ENCODE measurements around the gene CALN1. TPM values are rescaled to one million over a fixed set of nuclear protein-coding genes. Genes with fewer than 3 reads are reported as not detected.

Gene CALN1
- total and polyA plus RNA-seq, 9 of the 15 experiments (the other 6 are each of a cell fraction or from before 2014, with no cell fraction given): 1.4 to 7.5 (median 3.3) TPM

DNA sequence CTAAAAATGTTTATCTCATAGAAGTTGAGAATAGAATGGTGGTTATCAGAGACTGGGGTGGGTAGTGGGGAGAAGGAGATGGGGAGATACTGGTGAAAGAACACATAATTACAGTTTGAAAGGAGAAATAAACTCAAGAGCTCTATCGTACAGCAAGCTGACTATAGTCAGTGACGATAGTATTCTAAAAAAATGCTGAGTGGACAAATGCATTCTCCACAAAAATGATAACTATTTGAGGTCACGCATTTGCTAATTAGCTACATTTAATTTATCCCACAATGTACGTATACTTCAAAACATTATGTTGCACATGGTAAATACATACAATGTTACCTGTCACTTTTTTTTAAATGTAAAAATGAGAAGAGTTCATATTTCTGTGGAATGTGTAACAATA is 507.7 kb downstream of the CALN1 start:
- 1% methylated on average over 4 of the region's 4 CpGs for WGBS (ENCODE audit: insufficient coverage, low coverage, missing lambda C conversion rate)

More for the DNA sequence above, 507.7 kb downstream of the CALN1 start:
- ChIA-PET CTCF (ENCODE audit: low intra/inter-chr PET ratio) (no interaction called here), POLR2A (interaction anchor here (0.7 kb wide), 1 partner anchor 15 kb away, joined by 3 read pairs; no protein-coding TSS in a partner anchor)
- in situ Hi-C loops (cut with MboI) (no loop called here), intact Hi-C loops (cut with micrococcal nuclease) (no loop called here)
- Histone ChIP-seq H3K4me1 (replicated peaks in 1 of 2; ENCODE audit: control insufficient read depth in 2 of 2, insufficient read depth in 2 of 2, low read length in 2 of 2) (no peaks in the 10 kb centered on the region), H3K79me2 (ENCODE audit: control insufficient read depth, insufficient read depth, low read length) (no peaks in the 10 kb centered on the region), H3K36me3 (ENCODE audit: control insufficient read depth, insufficient read depth, low read length) (no peaks in the 10 kb centered on the region), H3K4me3 (no peak overlapping the region), H3K27ac (ENCODE audit: extremely low read depth, low read depth, low read length) (no peak overlapping the region), H4K20me1 (replicated peaks; ENCODE audit: control insufficient read depth, insufficient read depth, low read length) (no peaks in the 10 kb centered on the region), H3K9me3 (replicated peaks; ENCODE audit: control insufficient read depth, insufficient read depth, low read depth, low read length) (no peaks in the 10 kb centered on the region), H3K4me2 (ENCODE audit: insufficient read depth, low read length) (no peak overlapping the region), H3K27me3 (ENCODE audit: control insufficient read depth in 2 of 2, insufficient read depth in 2 of 2, low read length in 2 of 2) (no peaks in the 10 kb centered on the region), H2AFZ (ENCODE audit: low read depth, low read length) (no peak overlapping the region), H3K9ac (ENCODE audit: insufficient read depth in 1 of 2, low read depth in 2 of 2, low read length in 2 of 2) (no peak overlapping the region), H3K9me1 (ENCODE audit: control insufficient read depth, insufficient read depth, low read length) (no peaks in the 10 kb centered on the region)
- no peak for ATAC-seq
- no TSS peak for BruUV-seq (replicated peaks)
- TF ChIP-seq ZNF696 (CRISPR knock-in tag; conservative IDR thresholded peaks at IDR 0.05) (no peak), TBP (optimal IDR thresholded peaks at IDR 0.05; ENCODE audit: low read depth, low read length) (no peak), MAFF (IDR thresholded peaks at IDR 0.05; ENCODE audit: low read length) (peak; percentile 89), MAFK (IDR thresholded peaks at IDR 0.05; ENCODE audit: low read length) (peak; percentile 92), DACH1 (IDR thresholded peaks at IDR 0.05; ENCODE audit: partially characterized antibody) (no peak), MAFG (tag; conservative IDR thresholded peaks at IDR 0.05) (peak; percentile 89), ILF3 (IDR thresholded peaks at IDR 0.05; ENCODE audit: borderline replicate concordance) (no peak), JUN (IDR thresholded peaks at IDR 0.05; ENCODE audit: borderline replicate concordance, low read depth, low read length) (no peak), JUN (CRISPR knock-in tag; IDR thresholded peaks at IDR 0.05; ENCODE audit: borderline replicate concordance) (no peak), RFX5 (IDR thresholded peaks at IDR 0.05; ENCODE audit: low read depth, low read length) (no peak), GABPB1 (CRISPR knock-in tag; IDR thresholded peaks at IDR 0.05) (no peak), SP2 (IDR thresholded peaks at IDR 0.05; ENCODE audit: extremely low read depth, low read depth, low read length, poor library complexity, severe bottlenecking) (no peak), NBN (IDR thresholded peaks at IDR 0.05; ENCODE audit: low read depth) (no peak), GATAD2A (IDR thresholded peaks at IDR 0.05) (no peak), C11orf30 (IDR thresholded peaks at IDR 0.05; ENCODE audit: low read depth) (peak; percentile 89), MED1 (CRISPR knock-in tag; IDR thresholded peaks at IDR 0.05; ENCODE audit: borderline replicate concordance) (no peak), ZNF316 (IDR thresholded peaks at IDR 0.05) (peak; percentile 95), CBX1 (IDR thresholded peaks at IDR 0.05; ENCODE audit: low read depth) (no peak)
- TF ChIP-seq, protein P1, sequence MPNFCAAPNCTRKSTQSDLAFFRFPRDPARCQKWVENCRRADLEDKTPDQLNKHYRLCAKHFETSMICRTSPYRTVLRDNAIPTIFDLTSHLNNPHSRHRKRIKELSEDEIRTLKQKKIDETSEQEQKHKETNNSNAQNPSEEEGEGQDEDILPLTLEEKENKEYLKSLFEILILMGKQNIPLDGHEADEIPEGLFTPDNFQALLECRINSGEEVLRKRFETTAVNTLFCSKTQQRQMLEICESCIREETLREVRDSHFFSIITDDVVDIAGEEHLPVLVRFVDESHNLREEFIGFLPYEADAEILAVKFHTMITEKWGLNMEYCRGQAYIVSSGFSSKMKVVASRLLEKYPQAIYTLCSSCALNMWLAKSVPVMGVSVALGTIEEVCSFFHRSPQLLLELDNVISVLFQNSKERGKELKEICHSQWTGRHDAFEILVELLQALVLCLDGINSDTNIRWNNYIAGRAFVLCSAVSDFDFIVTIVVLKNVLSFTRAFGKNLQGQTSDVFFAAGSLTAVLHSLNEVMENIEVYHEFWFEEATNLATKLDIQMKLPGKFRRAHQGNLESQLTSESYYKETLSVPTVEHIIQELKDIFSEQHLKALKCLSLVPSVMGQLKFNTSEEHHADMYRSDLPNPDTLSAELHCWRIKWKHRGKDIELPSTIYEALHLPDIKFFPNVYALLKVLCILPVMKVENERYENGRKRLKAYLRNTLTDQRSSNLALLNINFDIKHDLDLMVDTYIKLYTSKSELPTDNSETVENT (CRISPR knock-in tag; IDR thresholded peaks at IDR 0.05): no peak
- TF ChIP-seq, protein P2, sequence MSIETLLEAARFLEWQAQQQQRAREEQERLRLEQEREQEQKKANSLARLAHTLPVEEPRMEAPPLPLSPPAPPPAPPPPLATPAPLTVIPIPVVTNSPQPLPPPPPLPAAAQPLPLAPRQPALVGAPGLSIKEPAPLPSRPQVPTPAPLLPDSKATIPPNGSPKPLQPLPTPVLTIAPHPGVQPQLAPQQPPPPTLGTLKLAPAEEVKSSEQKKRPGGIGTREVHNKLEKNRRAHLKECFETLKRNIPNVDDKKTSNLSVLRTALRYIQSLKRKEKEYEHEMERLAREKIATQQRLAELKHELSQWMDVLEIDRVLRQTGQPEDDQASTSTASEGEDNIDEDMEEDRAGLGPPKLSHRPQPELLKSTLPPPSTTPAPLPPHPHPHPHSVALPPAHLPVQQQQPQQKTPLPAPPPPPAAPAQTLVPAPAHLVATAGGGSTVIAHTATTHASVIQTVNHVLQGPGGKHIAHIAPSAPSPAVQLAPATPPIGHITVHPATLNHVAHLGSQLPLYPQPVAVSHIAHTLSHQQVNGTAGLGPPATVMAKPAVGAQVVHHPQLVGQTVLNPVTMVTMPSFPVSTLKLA (conservative IDR thresholded peaks at IDR 0.05): no peak
- DNase-seq (ENCODE audit: extremely low read depth in 1 of 4, low spot score in 3 of 4): no peak
- no peak for FAIRE-seq
